Neural crest cell (in vitro differentiated cells): ENCODE results near the gene MYH13. TPM values are rescaled to one million over a fixed set of nuclear protein-coding genes. Genes with fewer than 3 reads are reported as not detected.

Source experiments
- DNase-seq: peaks from one replicate; pipeline ENCODE4 v3.0.0; 2021; ENCODE audit warnings: low read depth, mixed read lengths, low spot score
- H3K27ac Mint-ChIP-seq: one replicate; pipeline ENCODE4 v1.8.0; 2021; ENCODE audit warnings: mild to moderate bottlenecking, mixed read lengths; ENCODE audit not compliant: unreplicated experiment
- H3K27me3 Mint-ChIP-seq: 2 replicates; pipeline ENCODE4 v1.8.0; 2021; ENCODE audit warnings: low read depth, mild to moderate bottlenecking, mixed read lengths
- H3K36me3 Mint-ChIP-seq: 2 replicates; pipeline ENCODE4 v1.8.0; 2021; ENCODE audit warnings: low read depth, mild to moderate bottlenecking, mixed read lengths
- H3K4me1 Mint-ChIP-seq: 2 replicates; pipeline ENCODE4 v1.8.0; 2021; ENCODE audit warnings: mixed read lengths
- H3K4me3 Mint-ChIP-seq: one replicate; pipeline ENCODE4 v1.8.0; 2021; ENCODE audit warnings: mild to moderate bottlenecking, mixed read lengths
- H3K9me3 Mint-ChIP-seq: 2 replicates; pipeline ENCODE4 v1.8.0; 2021; ENCODE audit warnings: mixed read lengths
- CTCF ChIP-seq: fragments of 200-600 bp; sonication (generic); conservative IDR thresholded peaks from 2 replicates; pipeline ENCODE4 v1.5.0; 2021; ENCODE audit warnings: antibody characterized with exemption, mild to moderate bottlenecking
- total RNA-seq: library from RNA; stranded (reverse); gene quantifications from 2 replicates; pipeline ENCODE4 v1.2.1, GENCODE V29; 2021

Gene MYH13
- total RNA-seq, 1 donor from 2014 or later: not detected

GRCh38 chr17:10415161-10415560 lies 42.4 kb upstream of the MYH13 start:
- Mint-ChIP-seq H3K4me1 (no peaks in the 10 kb centered on the region), H3K36me3 (no peaks in the 10 kb centered on the region)

DNA sequence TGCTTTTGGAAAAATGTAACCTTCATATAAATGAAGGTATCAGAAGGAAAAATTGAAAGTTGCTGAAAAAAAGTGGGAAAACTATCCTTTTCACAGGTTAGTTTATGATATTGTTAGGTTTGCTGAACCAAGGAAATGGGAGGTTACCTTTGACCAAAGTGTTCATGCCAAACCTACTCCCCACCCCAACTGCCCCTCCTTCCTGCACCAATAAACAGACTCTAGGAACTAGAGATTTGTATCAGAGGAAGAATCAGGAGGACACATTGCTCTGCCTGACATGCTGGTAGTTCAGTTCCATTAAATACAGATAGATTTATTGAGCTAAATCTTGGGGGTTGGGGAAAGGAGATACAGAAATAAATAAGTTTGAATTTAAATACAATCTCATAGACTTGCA lies 30.8 kb upstream of the MYH13 start:
- H3K27ac Mint-ChIP-seq: no peak overlapping the region

More at GRCh38 chr17:10415161-10415560, 42.4 kb upstream of the MYH13 start:
- H3K9me3 Mint-ChIP-seq: no peaks in the 10 kb centered on the region
- TF ChIP-seq CTCF: no peak
- no peak overlapping the region for H3K4me3 Mint-ChIP-seq
- no peak for DNase-seq
- no peak overlapping the region for H3K27ac Mint-ChIP-seq
- no peaks in the 10 kb centered on the region for H3K27me3 Mint-ChIP-seq

DNA sequence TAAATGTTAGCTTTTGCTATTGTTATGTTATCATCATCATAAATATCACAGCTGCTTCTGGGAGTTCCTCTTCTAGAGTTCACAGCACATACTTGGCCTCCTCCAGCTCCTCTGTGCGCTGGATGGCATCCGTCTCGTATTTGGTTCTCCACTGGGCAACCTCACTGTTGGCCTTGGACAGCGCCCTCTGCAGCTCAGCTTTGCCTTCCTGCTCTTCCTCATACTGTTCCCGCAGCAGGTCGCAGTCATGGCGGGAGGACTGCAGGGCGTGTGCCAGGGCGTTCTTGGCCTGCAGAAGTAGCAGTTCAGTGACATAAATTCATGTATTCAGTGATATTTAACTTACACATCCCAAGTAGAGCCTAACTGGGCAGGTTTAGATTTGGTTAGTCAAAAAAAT lies 25.5 kb upstream of the MYH13 start:
- Mint-ChIP-seq H3K9me3 (no peaks in the 10 kb centered on the region), H3K4me3 (no peak overlapping the region), H3K36me3 (no peaks in the 10 kb centered on the region), H3K27me3 (peaks cover 13% of the 10 kb centered on the region), H3K27ac (no peak overlapping the region), H3K4me1 (no peaks in the 10 kb centered on the region)
- no peak for DNase-seq
- TF ChIP-seq CTCF: no peak

More for the DNA sequence above, 30.8 kb upstream of the MYH13 start:
- TF ChIP-seq CTCF: no peak
- H3K36me3 Mint-ChIP-seq: no peaks in the 10 kb centered on the region
- H3K9me3 Mint-ChIP-seq: peaks cover 2% of the 10 kb centered on the region
- H3K4me1 Mint-ChIP-seq: no peaks in the 10 kb centered on the region
- H3K27me3 Mint-ChIP-seq: no peaks in the 10 kb centered on the region
- no peak for DNase-seq
- H3K4me3 Mint-ChIP-seq: no peak overlapping the region

GRCh38 chr17:10396524-10397163 lies 23.8 kb upstream of the MYH13 start:
- no peaks in the 10 kb centered on the region for H3K36me3 Mint-ChIP-seq
- H3K9me3 Mint-ChIP-seq: no peaks in the 10 kb centered on the region
- TF ChIP-seq CTCF: no peak
- no peak overlapping the region for H3K4me3 Mint-ChIP-seq
- no peak overlapping the region for H3K27ac Mint-ChIP-seq
- H3K4me1 Mint-ChIP-seq: no peaks in the 10 kb centered on the region
- no peak for DNase-seq
- peaks cover 13% of the 10 kb centered on the region for H3K27me3 Mint-ChIP-seq

GRCh38 chr17:10394201-10394887 lies 21.5 kb upstream of the MYH13 start:
- H3K4me1 Mint-ChIP-seq: no peaks in the 10 kb centered on the region
- H3K36me3 Mint-ChIP-seq: no peaks in the 10 kb centered on the region
- DNase-seq: no peak
- H3K27me3 Mint-ChIP-seq: peaks cover 13% of the 10 kb centered on the region
- no peak overlapping the region for H3K4me3 Mint-ChIP-seq
- no peak for TF ChIP-seq CTCF
- H3K27ac Mint-ChIP-seq: no peak overlapping the region
- H3K9me3 Mint-ChIP-seq: no peaks in the 10 kb centered on the region
